Measurements from ENCODE around the gene BRD4. TPM values are rescaled to one million over a fixed set of nuclear protein-coding genes. Genes with fewer than 3 reads are reported as not detected.

The BRD4 gene
- total and polyA plus RNA-seq, 2 of the 13 experiments (the other 11 are each of a cell fraction or from before 2014, with no cell fraction given) = 10.5 to 11.4 TPM

- TF ChIP-seq, protein P1, sequence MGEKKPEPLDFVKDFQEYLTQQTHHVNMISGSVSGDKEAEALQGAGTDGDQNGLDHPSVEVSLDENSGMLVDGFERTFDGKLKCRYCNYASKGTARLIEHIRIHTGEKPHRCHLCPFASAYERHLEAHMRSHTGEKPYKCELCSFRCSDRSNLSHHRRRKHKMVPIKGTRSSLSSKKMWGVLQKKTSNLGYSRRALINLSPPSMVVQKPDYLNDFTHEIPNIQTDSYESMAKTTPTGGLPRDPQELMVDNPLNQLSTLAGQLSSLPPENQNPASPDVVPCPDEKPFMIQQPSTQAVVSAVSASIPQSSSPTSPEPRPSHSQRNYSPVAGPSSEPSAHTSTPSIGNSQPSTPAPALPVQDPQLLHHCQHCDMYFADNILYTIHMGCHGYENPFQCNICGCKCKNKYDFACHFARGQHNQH (CRISPR knock-in tag; IDR thresholded peaks at IDR 0.05) = 0 out of 2 replicates have a peak, but pooled peaks have one; percentile 21
- no peak for TF ChIP-seq HINFP (CRISPR knock-in tag; IDR thresholded peaks at IDR 0.05; ENCODE audit: low read depth)
Measured at GRCh38 chr19:15324791-15325519, 7.4 kb downstream of the BRD4 start (continued).

- in situ Hi-C loops (cut with HindIII; ENCODE audit: extremely low pct_ligation_motif_present, low pct_unique_long_range_greater_than_20kb) (no loop called here), intact Hi-C loops (cut with micrococcal nuclease; ENCODE audit: unreplicated experiment) (loop anchor here (5.0 to 10.0 kb wide), 2 partner anchors 54 to 59 kb away; partner anchors contain the start of gene AKAP8)
- no peak overlapping the region for H2AFZ ChIP-seq (ENCODE audit: low read length)
- no peaks in the 10 kb centered on the region; a peak in 2 of 5 replicates for H3K36me3 ChIP-seq (replicated peaks in 1 of 2; ENCODE audit: control insufficient read depth in 1 of 2, insufficient read depth in 2 of 2, low read length in 2 of 2)
- 21% methylated on average over 5 of the region's 5 CpGs for WGBS (ENCODE audit: low lambda C conversion rate)
- DNase-seq (ENCODE audit: low spot score) = peak; percentile 59
- H3K27ac ChIP-seq (ENCODE audit: extremely low read length, insufficient read depth, low read length) = peak overlapping the region; percentile 40
- no TSS peak for BruUV-seq (replicated peaks)
- H3K4me3 ChIP-seq (replicated peaks in 1 of 3; ENCODE audit: insufficient read depth in 1 of 3, low read depth in 2 of 3, low read length in 3 of 3) = no peak overlapping the region
- peaks cover 92% of the 10 kb centered on the region for H3K4me1 ChIP-seq (ENCODE audit: insufficient read depth, low read length)
- POLR2A ChIA-PET = interaction anchor here (1.4 to 1.5 kb wide), 2 partner anchors 20 to 26 kb away, joined by 6 read pairs; no protein-coding TSS in a partner anchor
- no peaks in the 10 kb centered on the region for H3K9me3 ChIP-seq (ENCODE audit: low read length)
- H3K9ac ChIP-seq (ENCODE audit: insufficient read depth, low read depth, low read length) = no peak overlapping the region
- FAIRE-seq = peak; percentile 28
- peaks cover 96% of the 10 kb centered on the region for H3K79me2 ChIP-seq (ENCODE audit: insufficient read depth, low read length)
- peak; percentile 65 for ATAC-seq
- peaks cover 91% of the 10 kb centered on the region for H4K20me1 ChIP-seq (ENCODE audit: insufficient read depth, low read length)
- H3K4me2 ChIP-seq (ENCODE audit: low read depth, low read length) = peak overlapping the region; percentile 43
- H3K27me3 ChIP-seq (ENCODE audit: control insufficient read depth in 1 of 2, insufficient read depth in 2 of 2, low read length in 2 of 2) = no peaks in the 10 kb centered on the region
- CTCF ChIA-PET (ENCODE audit: low intra/inter-chr PET ratio, low total read pairs) = no interaction called here
- TF ChIP-seq ZNF891 (CRISPR knock-in tag; IDR thresholded peaks at IDR 0.05) (no peak), RCOR2 (CRISPR knock-in tag; IDR thresholded peaks at IDR 0.05) (peak; percentile 54; the same call in 1 of the 2 replicates), ZBTB4 (CRISPR knock-in tag; IDR thresholded peaks at IDR 0.05; ENCODE audit: borderline replicate concordance) (no peak), FOSL2 (CRISPR knock-in tag; IDR thresholded peaks at IDR 0.05) (no peak), ZNF550 (CRISPR knock-in tag; IDR thresholded peaks at IDR 0.05; ENCODE audit: borderline replicate concordance) (no peak), SP2 (CRISPR knock-in tag; IDR thresholded peaks at IDR 0.05) (no peak), DR1 (CRISPR knock-in tag; IDR thresholded peaks at IDR 0.05) (no peak), RXRA (CRISPR knock-in tag; IDR thresholded peaks at IDR 0.05) (peak; percentile 63; the same call in 1 of the 2 replicates), CENPBD1 (CRISPR knock-in tag; IDR thresholded peaks at IDR 0.05; ENCODE audit: borderline replicate concordance, low read depth) (no peak)
- TF ChIP-seq, protein P2, sequence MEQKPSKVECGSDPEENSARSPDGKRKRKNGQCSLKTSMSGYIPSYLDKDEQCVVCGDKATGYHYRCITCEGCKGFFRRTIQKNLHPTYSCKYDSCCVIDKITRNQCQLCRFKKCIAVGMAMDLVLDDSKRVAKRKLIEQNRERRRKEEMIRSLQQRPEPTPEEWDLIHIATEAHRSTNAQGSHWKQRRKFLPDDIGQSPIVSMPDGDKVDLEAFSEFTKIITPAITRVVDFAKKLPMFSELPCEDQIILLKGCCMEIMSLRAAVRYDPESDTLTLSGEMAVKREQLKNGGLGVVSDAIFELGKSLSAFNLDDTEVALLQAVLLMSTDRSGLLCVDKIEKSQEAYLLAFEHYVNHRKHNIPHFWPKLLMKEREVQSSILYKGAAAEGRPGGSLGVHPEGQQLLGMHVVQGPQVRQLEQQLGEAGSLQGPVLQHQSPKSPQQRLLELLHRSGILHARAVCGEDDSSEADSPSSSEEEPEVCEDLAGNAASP (CRISPR knock-in tag; IDR thresholded peaks at IDR 0.05; ENCODE audit: borderline replicate concordance) = peak; percentile 53; the same call in 1 of the 2 replicates
Measured at GRCh38 chr19:15323496-15324235, 8.7 kb downstream of the BRD4 start.
